Epithelial cell of esophagus (primary cell): ENCODE data around the gene CDON.

Source experiments
- DNase-seq: peaks from one replicate; pipeline ENCODE4 v3.0.0; 2010; ENCODE audit warnings: low read depth
- H3K4me3 ChIP-seq: 2 replicates; pipeline ENCODE4 v1.5.1; 2011; ENCODE audit warnings: mild to moderate bottlenecking, low read length, control low read depth
- CTCF ChIP-seq: IDR thresholded peaks from 2 replicates; pipeline ENCODE4 v1.5.1; 2011; ENCODE audit warnings: low read depth, mild to moderate bottlenecking, low read length, control low read depth, inconsistent platforms; ENCODE audit not compliant: insufficient read depth; ENCODE audit errors: missing control alignments

CDON gene

GRCh38 chr11:126100716-126101115 is 38.0 kb upstream of the CDON start:
- TF ChIP-seq CTCF: no peak

GRCh38 chr11:126098204-126098769 is 35.6 kb upstream of the CDON start:
- TF ChIP-seq CTCF: no peak
- H3K4me3 ChIP-seq: no peak overlapping the region
- no peak for DNase-seq

More at GRCh38 chr11:126100716-126101115, 38.0 kb upstream of the CDON start:
- no peak for DNase-seq
- H3K4me3 ChIP-seq: no peak overlapping the region

DNA sequence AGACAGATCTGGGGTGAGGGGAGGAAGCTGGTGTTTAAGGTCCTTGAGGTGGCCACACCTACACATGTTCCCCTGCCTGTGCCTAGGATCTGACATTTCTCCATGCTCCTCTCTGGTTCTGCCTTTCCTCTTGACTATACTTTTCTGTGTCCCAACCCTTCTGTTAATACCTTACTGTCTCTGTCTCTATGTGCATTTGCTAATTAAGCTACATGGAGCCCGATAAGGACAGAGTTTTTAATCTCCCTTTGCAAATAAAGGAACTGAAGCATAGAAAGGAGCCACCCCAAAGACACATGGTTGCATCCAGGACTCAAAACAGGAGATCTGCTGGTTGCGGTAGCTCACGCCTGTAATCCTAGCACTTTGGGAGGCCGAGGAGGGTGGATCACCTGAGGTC is 33.1 kb upstream of the CDON start:
- H3K4me3 ChIP-seq: no peak overlapping the region
- DNase-seq: no peak
- TF ChIP-seq CTCF: no peak

DNA sequence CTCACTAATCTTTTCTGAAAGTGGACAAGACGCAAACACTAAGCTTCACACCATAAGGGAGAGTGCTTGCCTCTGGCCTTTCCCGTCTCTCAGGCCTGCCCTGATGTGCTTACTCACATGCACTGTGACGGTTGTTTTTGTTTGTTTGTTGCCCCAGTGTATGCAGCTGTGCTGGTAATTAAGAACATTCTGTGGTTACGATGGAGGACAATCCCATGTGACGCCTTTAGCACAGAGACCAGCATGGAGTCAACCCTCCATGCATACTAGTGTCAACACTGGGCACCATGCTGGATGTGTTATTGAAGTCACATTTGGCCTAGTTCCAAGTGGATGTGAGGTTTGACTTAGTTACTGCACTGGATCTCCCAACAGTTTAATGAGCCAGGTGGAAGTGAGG is 27.8 kb upstream of the CDON start:
- no peak for TF ChIP-seq CTCF
- no peak overlapping the region for H3K4me3 ChIP-seq
- no peak for DNase-seq

- no peak overlapping the region for H3K4me3 ChIP-seq
- DNase-seq: no peak
- TF ChIP-seq CTCF: no peak
Measured at GRCh38 chr11:126088999-126089398, 26.3 kb upstream of the CDON start.

DNA sequence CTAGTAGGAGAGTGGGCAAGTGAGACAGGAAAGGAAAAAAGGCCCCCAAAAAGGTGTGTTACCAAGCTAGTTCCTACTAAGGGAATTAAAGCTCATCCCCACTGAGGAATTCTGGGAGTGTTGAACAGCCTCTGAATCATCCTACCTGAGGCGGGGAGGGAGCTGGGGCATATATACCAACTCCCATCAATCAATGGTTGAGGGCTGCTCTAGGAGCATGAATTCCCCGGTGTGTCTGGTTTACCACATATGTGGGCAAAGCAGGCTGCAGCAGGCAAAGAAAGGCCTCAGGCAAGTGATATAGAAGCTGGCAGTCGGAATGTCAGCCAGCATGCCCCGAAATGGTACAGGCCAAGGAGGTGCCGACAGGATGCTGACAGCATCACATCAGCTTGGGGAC is 23.6 kb upstream of the CDON start:
- H3K4me3 ChIP-seq: no peak overlapping the region
- no peak for TF ChIP-seq CTCF
- no peak for DNase-seq

DNA sequence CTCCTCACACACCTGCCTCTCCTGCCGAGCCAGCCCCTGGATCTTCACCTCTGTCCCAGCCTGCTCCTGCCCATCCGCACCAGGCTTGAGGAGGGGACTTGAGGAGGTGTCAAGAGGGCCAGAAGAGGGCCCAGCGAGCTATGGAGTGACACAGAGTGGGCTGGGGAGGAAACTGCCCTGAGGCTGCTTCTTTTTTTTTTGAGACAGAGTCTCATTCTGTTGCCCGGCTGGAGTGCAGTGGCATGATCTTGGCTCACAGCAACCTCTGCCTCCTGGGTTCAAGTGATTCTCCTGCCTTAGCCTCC is 21.9 kb upstream of the CDON start:
- DNase-seq: no peak
- no peak for TF ChIP-seq CTCF
- no peak overlapping the region for H3K4me3 ChIP-seq
